Fibroblast of gingiva (primary cell): Measurements from ENCODE around the gene NNAT.
"Not testable (repeated sequence)": the region's sequence is repeated elsewhere in the genome, so short reads cannot be mapped to it uniquely, and the experiment has no call there.

Experiments
- DNase-seq: peaks from one replicate; pipeline ENCODE4 v3.0.0-alpha.2; 2011; ENCODE audit warnings: low read depth

The NNAT gene

DNA sequence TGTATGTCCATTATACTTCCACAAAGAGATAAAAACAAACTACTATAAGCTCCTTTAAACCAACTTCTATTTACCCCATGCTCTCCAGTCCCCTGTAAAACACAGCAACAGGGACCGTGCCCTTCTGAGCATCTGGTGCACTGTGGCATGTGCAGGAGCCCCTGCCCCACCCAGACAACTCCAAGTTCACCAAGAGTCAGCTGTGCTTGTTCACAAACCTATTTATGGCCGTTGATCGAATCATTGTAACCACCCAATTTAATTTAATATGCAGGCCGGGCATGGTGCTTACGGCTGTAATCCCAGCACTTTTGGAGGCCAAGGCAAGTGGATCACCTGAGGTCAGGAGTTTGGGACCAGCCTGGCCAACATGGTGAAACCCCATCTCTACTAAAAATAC, 20.3 kb downstream of the NNAT start:
- no peak for DNase-seq

DNA sequence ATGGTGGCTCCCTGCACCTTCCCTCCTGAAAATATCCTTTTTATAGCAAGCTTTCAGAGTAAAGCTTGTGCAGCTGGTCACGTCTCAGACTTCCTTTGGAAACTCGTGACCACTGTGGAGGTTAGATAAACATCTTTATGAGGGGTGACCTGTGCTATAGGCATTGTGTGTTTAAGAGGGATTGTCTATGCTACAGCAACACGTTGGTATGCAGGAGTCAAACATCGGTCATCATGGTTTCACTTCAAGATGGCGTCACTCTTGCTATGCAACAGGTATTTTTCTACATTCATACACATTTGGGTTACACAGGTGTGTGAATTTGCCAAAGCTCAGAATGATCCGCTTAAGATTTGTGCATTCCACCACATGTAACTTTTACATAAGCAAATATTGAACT, 21.2 kb downstream of the NNAT start:
- DNase-seq = no peak

DNA sequence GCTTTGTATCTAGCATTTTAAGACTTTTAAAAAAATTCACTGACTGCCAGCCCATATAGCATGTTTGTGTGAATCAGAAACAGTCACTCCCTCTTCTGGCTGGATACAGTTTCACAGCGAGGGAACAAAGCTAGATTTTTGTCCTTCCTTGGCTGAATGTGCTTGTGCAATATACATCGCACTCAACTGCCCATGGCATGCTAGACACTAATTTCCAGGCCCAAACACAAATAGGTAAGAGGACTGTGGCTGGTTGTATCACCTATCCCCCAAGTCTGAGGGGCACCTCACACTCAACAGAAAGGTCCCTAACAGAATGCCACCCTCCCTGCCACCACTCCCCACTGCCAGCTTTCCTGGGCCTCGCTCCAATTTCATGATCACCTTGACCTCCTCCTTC, 22.8 kb downstream of the NNAT start:
- DNase-seq = peak; percentile 50

DNA sequence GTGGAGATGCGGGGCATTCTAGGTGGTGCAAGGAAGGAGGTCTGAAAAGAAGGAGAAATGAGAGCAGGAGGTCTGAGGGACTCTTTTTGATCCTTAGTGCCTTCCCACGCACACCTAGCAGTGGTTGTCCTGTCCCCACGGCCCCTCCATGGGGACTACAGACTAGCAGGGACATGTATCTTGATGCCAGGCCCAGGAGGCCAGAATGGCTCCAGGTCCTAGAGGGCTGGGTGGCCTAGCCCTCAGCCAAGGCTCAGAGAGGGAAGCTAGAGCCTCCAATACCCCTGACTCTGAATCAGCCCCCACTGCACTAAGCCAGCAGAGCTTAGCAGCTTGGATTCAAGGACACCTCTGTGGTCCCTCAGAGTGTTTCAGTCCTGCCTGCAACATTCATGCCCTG, 23.3 kb downstream of the NNAT start:
- no peak for DNase-seq

DNA sequence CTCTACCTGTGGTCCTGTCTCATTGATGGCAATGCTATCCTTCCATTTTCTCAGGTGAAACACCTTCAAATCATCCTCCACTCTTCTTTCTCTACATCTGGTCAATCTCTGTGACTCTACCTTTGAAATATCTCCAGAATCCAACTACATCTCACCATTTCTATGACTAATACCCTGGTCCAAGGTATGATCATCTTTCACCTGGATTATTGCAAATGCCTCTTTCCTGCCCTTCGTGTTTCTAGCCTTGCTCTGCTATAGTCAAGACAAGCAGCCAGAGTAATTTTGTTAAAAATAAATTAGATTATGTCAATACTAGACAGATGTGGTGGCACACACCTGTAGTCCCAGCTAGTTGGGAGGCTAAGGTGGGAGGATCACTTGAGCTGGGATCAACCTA, 24.5 kb downstream of the NNAT start:
- DNase-seq = no peak

DNA sequence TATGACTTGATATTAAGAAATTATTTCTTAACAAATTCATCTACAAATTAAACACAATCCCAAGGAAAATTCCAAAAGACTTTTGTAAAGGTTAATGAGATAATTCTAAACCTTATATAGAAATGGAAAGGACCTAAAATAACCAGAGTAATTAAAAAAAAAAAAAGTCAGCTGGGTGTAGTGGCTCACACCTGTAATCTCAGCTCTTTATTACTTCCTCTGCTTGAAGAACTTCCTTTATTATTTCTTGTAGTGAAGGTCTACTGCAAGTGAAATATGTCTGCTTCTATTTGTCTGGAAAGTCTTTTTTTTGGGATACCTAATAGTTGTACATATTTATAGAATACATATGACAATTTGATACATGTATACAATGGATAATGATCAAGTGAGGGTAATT, 26.9 kb downstream of the NNAT start:
- DNase-seq = no peak

DNA sequence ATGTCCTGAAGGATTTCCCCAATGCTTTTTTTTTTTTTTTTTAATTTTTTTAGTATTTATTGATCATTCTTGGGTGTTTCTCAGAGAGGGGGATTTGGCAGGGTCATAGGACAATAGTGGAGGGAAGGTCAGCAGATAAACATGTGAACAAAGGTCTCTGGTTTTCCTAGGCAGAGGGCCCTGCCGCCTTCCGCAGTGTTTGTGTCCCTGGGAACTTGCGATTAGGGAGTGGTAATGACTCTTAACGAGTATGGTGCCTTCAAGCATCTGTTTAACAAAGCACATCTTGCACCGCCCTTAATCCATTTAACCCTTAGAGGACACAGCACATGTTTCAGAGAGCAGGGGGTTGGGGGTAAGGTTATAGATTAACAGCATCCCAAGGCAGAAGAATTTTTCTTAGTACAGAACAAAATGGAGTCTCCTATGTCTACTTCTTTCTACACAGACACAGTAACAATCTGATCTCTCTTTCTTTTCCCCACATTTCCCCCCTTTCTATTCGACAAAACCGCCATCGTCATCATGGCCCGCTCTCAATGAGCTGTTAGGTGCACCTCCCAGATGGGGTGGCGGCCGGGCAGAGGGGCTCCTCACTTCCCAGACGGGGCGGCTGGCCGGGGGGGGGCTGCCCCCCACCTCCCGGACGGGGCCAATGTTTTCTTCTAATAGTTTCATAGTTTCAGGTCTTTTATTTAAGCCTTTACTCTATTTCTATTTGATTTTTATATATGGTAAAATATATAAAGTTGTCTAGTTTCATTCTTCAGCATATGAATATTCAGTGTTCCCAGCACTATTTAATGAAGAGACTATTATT, 29.3 kb downstream of the NNAT start:
- not testable (repeated sequence) for DNase-seq

DNA sequence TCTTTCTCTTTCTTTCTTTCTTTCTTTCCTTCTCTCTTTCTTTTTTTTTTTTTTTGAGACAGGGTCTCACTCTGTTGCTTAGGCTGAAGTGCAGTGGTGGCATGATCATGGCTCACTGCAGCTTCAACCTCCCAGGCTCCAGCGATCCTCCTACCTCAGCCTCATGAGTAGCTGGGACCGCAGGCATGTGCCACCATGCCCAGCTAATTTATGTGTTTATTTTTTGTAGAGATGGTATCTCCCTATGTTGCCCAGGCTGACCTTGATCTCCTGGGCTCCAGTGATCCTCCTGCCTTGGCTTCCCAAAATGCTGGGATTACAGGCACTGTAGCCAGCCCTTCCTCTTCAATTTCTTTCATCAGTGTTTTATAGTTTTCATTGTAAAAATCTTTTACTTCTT, 30.6 kb downstream of the NNAT start:
- DNase-seq = not testable (repeated sequence)

DNA sequence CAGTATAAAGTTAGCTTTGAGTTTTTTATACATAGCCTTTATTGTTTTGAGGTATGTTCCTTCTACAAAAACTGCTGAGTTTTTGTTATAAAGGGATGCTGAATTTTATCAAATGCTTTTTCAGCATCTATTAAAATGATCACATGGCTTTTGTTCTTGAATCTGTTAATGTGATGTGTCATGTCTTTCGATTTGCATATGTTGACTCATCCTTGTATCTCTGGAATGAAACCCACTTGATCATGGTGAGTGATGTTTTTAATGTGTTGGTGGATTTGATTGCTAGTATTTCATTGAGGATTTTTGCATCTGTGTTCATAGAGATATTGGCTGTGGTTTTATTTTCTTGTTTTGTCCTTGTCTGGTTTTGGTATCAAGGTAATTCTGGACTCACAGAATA, 31.4 kb downstream of the NNAT start:
- no peak for DNase-seq

DNA sequence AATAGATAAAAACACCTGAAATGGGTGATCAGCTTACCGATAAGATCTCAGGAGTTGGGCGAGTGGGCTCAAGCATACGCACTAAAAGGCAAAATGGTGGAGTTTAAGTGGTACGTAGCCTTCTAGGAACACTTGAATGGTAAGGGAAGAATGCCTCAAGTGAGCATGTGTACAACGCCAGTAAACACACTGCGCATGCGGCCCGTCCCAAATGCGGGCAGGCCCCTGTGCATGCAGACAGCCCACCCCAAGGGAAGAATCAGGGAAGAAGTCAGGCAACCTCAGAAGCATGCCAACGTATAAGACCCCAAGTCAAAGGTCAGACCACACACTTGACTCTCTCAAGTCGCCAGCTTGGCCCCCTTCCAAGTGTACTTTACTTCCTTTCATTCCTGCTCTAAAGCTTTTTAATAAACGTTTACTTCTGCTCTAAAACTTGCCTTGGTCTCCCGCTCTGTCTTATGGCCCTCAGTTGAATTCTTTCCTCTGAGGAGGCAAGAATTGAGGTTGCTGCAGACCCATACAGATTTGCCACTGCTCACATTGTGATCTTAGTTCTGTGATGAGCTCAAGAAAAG, 33.8 kb downstream of the NNAT start:
- not testable (repeated sequence) for DNase-seq

DNA sequence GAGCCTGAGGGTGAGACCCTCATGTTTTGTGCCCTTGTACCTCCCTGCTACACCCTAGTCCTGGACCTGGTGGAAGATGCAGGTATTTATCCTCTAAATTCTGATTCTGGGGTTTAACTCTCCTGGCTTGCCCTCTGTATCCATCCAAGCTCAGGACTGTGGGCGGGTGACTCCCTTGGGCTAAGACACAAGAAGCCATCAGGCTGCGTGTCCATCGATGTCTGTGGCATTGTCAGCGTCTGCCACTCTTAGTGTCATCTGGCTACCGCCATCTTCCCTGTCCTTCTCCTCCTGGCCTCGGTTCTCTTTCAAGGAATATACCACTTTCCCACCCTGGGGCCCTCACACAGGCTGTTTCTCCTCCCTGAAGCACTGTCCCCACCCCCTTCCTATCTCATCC, 35.5 kb downstream of the NNAT start:
- DNase-seq = no peak

DNA sequence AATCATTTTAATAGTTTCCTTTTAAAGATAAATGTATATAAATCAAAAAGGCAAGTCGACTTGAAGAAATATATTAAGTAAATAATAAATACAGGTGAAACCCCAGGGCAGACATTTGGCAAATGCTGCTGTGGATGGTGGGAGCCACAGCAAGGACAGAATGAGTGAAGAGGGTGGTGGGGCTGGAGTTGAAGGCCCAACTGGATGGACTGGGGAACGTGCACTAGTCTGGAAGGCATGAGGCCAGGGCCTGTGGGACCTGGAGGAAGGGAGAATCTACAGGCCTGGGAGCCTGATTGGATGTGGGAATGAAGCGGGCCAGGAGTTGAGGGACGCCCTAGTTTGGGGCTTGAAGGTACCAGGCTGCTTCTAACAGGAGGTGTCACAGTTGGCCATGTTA, 37.3 kb downstream of the NNAT start:
- DNase-seq = no peak

DNA sequence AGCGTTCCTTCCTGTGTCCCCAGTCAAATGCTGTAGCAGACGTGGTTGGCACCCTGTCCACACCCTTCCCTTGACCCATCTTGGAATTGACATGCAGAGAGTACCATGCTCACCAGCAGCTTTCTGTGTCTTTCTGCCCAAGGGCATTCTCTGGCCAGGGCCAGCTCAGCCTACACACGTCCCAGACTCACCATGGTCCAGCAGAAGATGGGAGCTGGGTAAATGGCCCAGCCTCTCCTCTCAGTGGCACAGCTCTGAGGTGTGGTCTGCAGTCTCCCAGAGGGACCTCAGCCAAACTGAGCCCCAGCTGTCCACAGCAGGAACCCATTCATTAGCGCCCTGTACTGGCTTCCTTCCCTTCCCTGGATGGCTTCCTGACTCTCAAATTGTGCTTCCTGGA, 37.7 kb downstream of the NNAT start:
- DNase-seq = no peak

DNA sequence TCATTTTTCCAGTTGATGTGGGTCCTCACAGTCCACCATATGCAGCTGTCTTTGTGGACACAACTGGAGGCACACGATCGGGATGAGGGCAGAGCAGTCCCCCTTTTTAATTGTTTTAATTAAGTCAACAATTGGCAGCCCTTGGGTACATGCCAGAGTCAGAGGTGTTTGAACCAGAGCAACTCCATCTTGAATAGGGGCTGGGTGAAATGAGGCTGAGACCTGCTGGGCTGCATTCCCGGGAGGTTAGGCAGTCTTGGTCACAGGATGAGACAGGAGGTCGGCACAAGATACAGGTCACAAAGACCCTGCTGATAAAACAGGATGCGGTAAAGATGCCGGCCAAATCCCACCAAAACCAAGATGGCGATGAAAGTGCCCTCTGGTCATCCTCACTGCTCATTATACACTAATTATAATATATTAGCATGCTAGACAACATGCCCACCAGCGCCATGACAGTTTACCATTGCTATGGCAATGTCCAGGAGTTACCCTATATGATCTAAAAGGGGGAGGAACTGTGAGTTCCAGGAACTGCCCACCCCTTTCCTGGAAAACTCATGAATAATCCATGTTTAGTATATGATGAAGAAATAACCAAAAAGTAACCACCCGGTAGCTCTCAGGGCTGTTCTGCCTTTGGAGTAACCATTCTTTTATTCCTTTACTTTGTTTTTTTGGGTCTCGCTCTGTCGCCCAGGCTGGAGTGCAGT, 38.4 kb downstream of the NNAT start:
- DNase-seq = no peak

DNA sequence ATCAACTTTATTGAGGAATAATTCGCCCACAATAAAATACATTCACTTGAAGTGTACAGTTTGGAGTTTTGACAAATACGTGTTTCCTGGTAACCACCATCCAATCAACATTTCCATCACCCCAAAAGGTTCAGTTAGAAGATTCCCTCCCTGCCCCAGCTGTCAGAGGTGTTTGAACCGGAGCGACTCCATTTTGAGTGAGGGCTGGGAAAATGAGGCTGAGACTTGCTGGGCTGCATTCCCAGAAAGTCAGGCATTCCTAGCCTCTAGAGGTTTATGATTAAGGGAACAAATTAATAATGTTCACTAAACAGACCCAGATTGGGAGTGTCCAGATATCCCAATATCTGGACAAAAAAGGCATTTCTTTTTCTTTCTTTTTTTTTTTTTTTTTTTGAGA, 39.6 kb downstream of the NNAT start:
- DNase-seq = no peak

DNA sequence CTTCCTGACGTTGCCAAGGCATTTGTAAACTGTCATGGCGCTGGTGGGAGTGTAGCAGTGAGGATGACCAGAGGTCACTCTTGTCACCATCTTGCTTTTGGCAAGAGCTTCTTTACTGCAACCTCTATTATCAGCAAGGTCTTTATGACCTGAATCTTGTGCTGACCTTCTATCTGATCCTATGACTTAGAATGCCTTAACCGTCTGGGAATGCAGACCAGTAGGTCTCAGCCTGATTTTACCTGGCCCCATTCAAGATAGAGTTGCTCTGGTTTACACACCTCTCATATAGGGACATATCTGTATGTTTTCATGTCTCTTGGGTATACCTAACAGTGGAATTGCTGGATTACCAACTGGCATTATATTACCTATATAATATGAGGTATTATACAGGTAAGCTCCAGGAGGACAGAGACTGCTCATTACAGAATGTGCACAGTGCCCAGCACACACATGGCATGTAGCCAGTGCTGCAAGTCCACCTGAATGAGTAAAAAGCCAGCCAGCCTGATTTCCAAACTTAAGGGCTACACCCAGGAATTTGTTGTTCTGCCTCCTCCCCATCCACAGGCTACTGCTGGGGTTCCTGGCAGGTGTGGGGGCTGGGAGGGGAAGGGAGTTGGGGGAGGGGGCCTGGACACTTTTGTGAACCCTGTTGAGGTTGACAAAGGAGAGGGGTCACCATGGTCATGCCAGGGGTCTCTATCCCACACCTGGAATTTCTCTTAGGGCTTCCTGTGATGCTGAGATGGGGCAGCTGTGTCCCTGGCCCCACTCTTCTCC, 41.8 kb downstream of the NNAT start:
- DNase-seq = no peak

DNA sequence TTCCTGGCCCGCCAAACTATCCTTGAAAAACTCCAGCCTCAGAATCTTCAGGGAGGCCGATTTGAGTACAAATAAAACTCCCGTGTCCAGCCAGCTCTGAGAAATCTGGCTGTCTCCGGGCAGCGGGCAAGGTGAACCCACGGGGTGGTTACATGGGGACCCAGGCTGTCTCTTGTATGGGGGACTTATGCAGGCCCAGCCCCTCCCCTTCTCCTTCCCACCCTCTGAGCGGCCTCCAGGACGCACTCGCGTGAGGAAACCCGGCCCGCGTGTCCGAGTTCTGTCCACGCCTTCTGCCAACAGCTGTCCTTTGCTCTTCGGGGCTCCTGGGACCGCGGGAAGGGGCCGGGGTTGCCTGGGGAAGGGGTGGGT, 43.0 kb downstream of the NNAT start:
- no peak for DNase-seq

DNA sequence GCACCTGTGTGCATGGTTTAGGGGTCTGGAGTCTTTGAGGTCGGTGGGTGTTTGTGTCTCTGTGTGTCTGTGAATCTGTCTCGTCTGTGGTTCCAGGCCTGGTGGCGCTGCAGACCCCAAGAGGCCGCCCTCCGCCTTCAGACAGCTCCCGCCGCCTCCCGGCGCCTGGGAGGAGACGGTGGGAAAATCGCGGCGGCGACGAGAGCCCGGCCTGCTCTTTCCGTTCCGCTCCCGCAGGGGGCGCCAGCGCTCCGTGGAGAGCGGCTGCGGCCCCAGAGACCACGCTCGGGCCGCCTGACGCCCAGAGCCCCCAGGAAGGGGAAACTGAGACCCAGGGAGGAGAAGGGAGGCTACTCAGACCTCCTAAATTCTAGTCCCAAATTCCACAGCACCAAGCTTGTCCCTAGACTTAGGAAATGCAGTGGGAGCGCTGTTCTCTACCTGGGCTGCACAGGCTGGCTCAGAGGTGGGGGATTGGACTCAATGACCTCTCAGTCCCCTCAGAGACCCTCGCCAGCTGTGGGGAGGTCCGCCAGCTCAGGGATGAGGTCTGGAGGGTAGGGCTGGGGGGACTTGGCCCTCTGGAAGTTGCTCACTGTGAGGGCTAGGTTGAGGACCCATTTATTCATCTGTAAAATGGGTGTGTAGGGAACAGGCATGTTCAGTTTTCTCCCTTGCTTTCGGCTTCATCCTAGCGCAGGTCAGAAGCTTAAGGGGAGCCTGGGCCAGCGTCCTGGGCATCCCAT, 43.5 kb downstream of the NNAT start:
- no peak for DNase-seq

DNA sequence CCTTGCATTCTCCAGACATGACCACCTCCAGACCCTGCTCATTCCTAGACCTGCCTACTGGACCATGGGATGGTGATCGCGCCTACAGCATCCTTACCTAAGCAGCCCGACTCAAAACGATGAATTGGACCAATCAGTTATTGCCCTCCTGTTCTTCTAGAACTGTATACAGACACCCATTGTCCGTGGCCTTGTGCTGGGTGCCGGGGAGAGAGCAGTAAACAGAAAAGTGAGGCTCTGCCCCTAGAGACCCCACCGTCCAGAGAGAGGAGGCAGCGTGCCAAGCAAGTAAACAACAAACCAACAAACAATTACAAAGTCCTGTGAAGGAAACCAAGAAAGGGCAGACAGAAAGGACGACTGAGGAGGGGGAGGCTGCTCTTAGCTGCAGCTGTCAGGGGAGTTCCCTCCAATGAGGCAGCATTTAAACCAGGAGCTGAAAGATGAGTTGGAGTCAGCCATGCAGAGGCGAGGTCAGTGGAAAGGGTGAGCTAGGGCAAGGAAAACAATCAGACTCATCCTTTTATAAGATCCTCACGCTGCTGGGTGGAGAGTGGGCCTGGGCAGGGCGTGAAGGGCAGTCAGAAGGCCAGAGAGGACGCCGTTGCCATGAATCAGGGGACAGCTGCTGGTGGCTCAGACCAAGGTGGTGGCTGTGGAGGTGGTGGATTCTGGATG, 44.2 kb downstream of the NNAT start:
- no peak for DNase-seq

DNA sequence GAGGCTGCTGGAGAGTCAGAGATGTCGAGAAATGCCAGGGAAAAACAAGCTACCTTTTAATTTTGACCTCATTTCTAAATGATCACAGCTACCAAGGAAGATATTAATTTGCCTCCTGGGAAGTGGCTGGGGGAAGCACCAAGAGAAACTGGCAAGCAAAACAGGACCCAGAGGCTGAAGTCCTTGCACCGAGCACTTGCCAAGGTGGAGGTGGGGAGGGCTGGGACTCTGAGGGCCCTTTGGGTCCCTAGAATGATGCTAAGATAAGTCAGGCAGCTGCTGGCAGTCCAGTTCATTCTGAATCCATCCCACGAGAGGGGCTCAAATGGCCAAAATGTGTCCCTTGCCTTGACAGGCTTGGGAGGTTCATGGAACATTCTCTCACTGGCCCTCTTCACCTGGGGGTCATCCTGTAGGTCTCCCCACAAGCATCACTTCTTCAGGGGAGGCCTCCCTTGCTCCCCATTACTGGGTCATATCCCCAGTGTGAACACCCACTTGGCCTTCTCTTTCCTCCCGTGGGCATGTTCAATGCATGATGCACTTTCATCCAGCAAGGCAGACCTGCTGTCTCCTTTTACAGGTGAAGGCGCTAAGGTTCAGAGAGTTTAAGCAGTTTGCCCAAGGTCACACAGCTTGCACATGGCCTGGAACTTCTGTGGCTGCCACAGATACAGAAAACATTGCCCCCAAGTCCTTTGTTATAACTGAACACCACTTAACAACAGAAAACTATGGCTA, 45.7 kb downstream of the NNAT start:
- no peak for DNase-seq

DNA sequence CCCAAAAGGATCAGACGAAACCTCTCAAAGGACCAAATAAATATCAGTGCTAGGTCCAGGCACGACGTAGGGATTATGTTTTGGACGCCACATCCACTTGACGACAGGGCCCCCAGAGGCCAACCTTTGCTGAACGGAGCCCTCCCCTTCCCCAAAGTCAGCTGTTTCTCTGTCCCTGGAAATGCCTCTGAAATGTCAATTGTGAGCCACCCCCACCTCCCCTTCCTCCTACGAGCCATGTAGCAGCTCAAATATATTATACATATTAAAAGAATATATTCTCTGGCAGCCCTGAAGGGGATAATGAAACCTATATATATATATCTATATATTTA, 46.2 kb downstream of the NNAT start:
- no peak for DNase-seq
